Measurements from ENCODE around the gene DAO. TPM values are rescaled to one million over a fixed set of nuclear protein-coding genes. Genes with fewer than 3 reads are reported as not detected.

Gene DAO
- total and polyA plus RNA-seq, 2 experiments from 2014 or later, result 0.88 to 0.90 TPM

DNA sequence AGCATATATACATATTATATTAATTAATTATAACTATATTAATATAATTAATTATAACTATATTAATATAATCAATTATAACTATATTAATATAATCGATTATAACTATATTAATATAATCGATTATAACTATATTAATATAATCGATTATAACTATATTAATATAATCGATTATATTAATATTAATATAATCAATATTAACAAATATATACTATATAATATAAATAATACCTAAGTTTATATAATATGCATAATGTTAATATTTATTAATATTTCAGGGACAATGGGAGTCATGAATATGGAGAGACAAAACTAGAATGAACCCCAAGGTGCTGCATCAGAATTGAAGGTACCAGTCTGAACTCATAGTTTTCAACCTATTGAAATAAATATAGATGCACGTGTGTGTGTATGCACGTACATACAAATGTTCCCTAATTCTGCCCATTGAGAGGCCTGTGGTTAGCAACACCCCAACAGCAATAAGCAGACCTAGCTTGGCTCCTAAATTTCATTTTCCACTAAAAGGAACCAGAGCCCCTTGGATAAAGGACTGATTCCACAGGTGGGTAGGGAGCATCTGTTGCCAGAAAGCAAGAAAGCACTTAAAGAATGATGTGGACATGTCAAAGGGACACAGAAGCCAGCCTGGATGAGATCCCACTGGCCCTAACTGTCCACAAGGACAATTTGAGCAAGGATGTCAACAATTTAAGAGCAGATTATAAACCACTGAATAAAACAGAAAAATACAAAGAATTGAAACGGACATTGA lies 43.8 kb upstream of the DAO start:
- peaks cover 45% of the 10 kb centered on the region for H3K79me2 ChIP-seq

DNA sequence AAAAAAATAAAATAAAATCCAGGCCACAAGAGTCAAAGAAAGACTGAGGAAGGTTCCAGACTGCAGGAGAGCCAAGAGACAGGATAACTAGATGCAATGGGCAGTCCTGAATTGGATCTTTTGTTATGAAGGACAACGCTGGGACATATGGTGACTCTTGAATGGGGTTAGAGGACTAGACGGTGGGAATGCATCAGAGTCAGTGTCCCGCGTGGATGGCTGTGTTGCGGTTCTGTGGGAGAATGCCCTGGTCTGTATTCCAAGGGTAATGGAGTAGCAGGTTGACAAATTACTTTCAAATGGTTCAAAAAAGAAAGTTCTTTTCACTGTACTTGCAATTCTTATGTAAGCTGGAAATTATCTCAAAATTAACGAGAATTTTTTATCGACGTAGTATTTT lies 42.7 kb upstream of the DAO start:
- WGBS (ENCODE audit: low lambda C conversion rate, missing lambda C conversion rate), result 97% methylated on average over 8 of the region's 8 CpGs
- H3K27me3 ChIP-seq, result no peaks in the 10 kb centered on the region
- H3K9me3 ChIP-seq (ENCODE audit: low read depth), result no peaks in the 10 kb centered on the region
- no peak for DNase-seq (ENCODE audit: low spot score)
- no peaks in the 10 kb centered on the region for H3K9me2 ChIP-seq (replicated peaks; ENCODE audit: insufficient read depth)
- TF ChIP-seq EZH2 (IDR thresholded peaks at IDR 0.05; ENCODE audit: borderline replicate concordance) (no peak), EZH2phosphoT487 (IDR thresholded peaks at IDR 0.05; ENCODE audit: low read depth, severe bottlenecking, unreplicated experiment) (no peak)
- TF ChIP-seq, protein P1, sequence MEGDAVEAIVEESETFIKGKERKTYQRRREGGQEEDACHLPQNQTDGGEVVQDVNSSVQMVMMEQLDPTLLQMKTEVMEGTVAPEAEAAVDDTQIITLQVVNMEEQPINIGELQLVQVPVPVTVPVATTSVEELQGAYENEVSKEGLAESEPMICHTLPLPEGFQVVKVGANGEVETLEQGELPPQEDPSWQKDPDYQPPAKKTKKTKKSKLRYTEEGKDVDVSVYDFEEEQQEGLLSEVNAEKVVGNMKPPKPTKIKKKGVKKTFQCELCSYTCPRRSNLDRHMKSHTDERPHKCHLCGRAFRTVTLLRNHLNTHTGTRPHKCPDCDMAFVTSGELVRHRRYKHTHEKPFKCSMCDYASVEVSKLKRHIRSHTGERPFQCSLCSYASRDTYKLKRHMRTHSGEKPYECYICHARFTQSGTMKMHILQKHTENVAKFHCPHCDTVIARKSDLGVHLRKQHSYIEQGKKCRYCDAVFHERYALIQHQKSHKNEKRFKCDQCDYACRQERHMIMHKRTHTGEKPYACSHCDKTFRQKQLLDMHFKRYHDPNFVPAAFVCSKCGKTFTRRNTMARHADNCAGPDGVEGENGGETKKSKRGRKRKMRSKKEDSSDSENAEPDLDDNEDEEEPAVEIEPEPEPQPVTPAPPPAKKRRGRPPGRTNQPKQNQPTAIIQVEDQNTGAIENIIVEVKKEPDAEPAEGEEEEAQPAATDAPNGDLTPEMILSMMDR (IDR thresholded peaks at IDR 0.05; ENCODE audit: poor library complexity), result no peak
- no peak overlapping the region for H3K4me3 ChIP-seq
- peaks cover 38% of the 10 kb centered on the region for H3K4me1 ChIP-seq (ENCODE audit: insufficient read depth)
- peaks cover 41% of the 10 kb centered on the region for H3K79me2 ChIP-seq
- H3K4me2 ChIP-seq, result no peak overlapping the region
- no peak overlapping the region for H2AFZ ChIP-seq
- H3K27ac ChIP-seq, result peak overlapping the region; percentile 81
- no peaks in the 10 kb centered on the region for H4K20me1 ChIP-seq (ENCODE audit: insufficient read depth, poor library complexity, severe bottlenecking)
- H3K36me3 ChIP-seq (replicated peaks; ENCODE audit: insufficient read depth, low read depth), result no peaks in the 10 kb centered on the region

More for the DNA sequence above, 43.8 kb upstream of the DAO start:
- no peaks in the 10 kb centered on the region for H4K20me1 ChIP-seq (ENCODE audit: insufficient read depth, poor library complexity, severe bottlenecking)
- no peaks in the 10 kb centered on the region for H3K9me2 ChIP-seq (replicated peaks; ENCODE audit: insufficient read depth)
- H3K4me2 ChIP-seq, result no peak overlapping the region
- DNase-seq (ENCODE audit: low spot score), result no peak
- TF ChIP-seq EZH2phosphoT487 (IDR thresholded peaks at IDR 0.05; ENCODE audit: low read depth, severe bottlenecking, unreplicated experiment) (no peak), EZH2 (IDR thresholded peaks at IDR 0.05; ENCODE audit: borderline replicate concordance) (no peak)
- H3K4me1 ChIP-seq (ENCODE audit: insufficient read depth), result peaks cover 38% of the 10 kb centered on the region
- H3K27ac ChIP-seq, result no peak overlapping the region
- H3K4me3 ChIP-seq, result no peak overlapping the region
- H3K9me3 ChIP-seq (ENCODE audit: low read depth), result no peaks in the 10 kb centered on the region
- no peak overlapping the region for H2AFZ ChIP-seq
- no peaks in the 10 kb centered on the region for H3K27me3 ChIP-seq
- WGBS (ENCODE audit: low lambda C conversion rate, missing lambda C conversion rate), result 95% methylated on average over 4 of the region's 7 CpGs
- H3K36me3 ChIP-seq (replicated peaks; ENCODE audit: insufficient read depth, low read depth), result no peaks in the 10 kb centered on the region

DNA sequence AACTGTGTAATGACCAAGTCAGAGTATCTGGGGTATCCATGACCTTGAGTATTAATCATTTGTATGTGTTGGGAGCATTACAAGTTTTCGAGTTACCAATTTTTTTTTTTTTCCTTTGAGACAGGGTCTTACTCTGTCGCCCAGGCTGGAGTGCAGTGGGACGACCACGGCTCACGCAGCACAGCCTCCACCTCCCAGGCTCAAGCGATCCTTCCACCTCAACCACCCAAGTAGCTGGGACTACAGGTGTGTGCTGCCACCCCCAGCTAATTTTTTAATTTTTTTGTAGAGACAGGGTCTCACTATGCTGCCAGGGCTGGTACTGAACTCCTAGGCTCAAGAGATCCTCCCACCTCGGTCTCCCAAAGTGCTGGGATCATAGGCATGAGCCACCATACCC lies 42.2 kb upstream of the DAO start:
- Histone ChIP-seq H3K9me2 (replicated peaks; ENCODE audit: insufficient read depth) (no peaks in the 10 kb centered on the region), H3K27me3 (no peaks in the 10 kb centered on the region), H4K20me1 (ENCODE audit: insufficient read depth, poor library complexity, severe bottlenecking) (no peaks in the 10 kb centered on the region), H3K36me3 (replicated peaks; ENCODE audit: insufficient read depth, low read depth) (no peaks in the 10 kb centered on the region), H3K4me3 (no peak overlapping the region), H3K4me1 (ENCODE audit: insufficient read depth) (peaks cover 36% of the 10 kb centered on the region), H2AFZ (no peak overlapping the region), H3K9me3 (ENCODE audit: low read depth) (no peaks in the 10 kb centered on the region), H3K4me2 (no peak overlapping the region), H3K27ac (peak overlapping the region; percentile 81), H3K79me2 (peaks cover 42% of the 10 kb centered on the region)
- TF ChIP-seq EZH2phosphoT487 (IDR thresholded peaks at IDR 0.05; ENCODE audit: low read depth, severe bottlenecking, unreplicated experiment), result no peak
- TF ChIP-seq, protein P1 (IDR thresholded peaks at IDR 0.05; ENCODE audit: poor library complexity), result no peak
- TF ChIP-seq EZH2 (IDR thresholded peaks at IDR 0.05; ENCODE audit: borderline replicate concordance), result no peak
- no peak for DNase-seq (ENCODE audit: low spot score)
- 97% methylated on average over 7 of the region's 7 CpGs for WGBS (ENCODE audit: low lambda C conversion rate, missing lambda C conversion rate)

DNA sequence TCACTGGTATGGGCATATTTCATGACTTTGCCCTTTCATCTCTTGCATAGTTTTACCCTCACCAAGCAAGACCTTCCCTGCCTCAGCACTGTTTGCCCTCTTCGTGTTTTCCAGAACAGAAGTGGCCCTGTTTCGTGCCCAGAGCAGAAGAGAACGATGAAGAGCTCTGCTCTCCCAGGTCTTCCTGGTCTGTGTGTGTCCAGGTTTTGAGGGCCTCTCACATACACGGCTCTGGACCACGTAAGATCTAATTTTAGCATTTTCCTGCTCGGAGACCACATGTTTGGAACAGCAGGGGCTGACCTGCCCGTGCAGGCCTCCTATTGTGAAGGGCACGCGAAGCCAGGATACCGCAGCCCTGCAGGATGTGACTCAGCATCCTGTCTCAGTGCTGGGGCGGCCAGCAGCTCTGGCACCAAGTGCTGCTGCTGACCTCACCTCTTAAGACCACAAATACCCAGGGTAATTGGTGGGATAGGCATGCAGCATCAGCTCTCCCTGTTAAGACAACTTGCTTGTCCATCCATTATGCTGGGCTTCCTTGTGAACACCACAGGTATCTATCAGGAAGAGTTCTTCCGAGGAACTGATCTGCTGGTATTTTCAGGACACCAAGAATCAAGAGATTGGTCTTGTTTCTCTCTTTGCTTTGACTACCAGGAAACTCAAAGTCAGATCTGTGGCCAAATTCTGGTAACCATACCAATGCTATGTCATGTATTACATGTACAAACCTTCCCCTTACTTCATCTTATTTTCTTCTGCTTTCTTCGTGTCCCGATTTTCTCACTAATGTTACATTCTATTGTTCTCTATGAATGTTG lies 41.5 kb upstream of the DAO start:
- peak; percentile 77 for DNase-seq (ENCODE audit: low spot score)
- Histone ChIP-seq H3K4me2 (no peak overlapping the region), H3K4me1 (ENCODE audit: insufficient read depth) (peaks cover 28% of the 10 kb centered on the region), H3K9me2 (replicated peaks; ENCODE audit: insufficient read depth) (no peaks in the 10 kb centered on the region), H3K27ac (peak overlapping the region; percentile 85), H4K20me1 (ENCODE audit: insufficient read depth, poor library complexity, severe bottlenecking) (no peaks in the 10 kb centered on the region), H3K27me3 (no peaks in the 10 kb centered on the region), H2AFZ (no peak overlapping the region), H3K9me3 (ENCODE audit: low read depth) (no peaks in the 10 kb centered on the region), H3K36me3 (replicated peaks; ENCODE audit: insufficient read depth, low read depth) (no peaks in the 10 kb centered on the region), H3K79me2 (peaks cover 48% of the 10 kb centered on the region), H3K4me3 (no peak overlapping the region)
- TF ChIP-seq, protein P1 (IDR thresholded peaks at IDR 0.05; ENCODE audit: poor library complexity), result no peak
- TF ChIP-seq EZH2 (IDR thresholded peaks at IDR 0.05; ENCODE audit: borderline replicate concordance) (no peak), EZH2phosphoT487 (IDR thresholded peaks at IDR 0.05; ENCODE audit: low read depth, severe bottlenecking, unreplicated experiment) (no peak)
- WGBS (ENCODE audit: low lambda C conversion rate, missing lambda C conversion rate), result 61% methylated on average over 14 of the region's 14 CpGs
